Prostate gland (tissue), 2 donors: ENCODE data around the gene RIC8B. TPM values are rescaled to one million over a fixed set of nuclear protein-coding genes. Genes with fewer than 3 reads are reported as not detected.

Experiments used
- DNase-seq: peaks from one replicate; pipeline ENCODE4 v3.0.0-alpha.2; 2019; ENCODE audit warnings: low spot score
- H3K27ac ChIP-seq, 2 donors: fragments of 200-600 bp; sonication (generic); 2 replicates each; pipeline ENCODE4 v1.5.1; 2017 to 2019
- H3K27me3 ChIP-seq: fragments of 200-600 bp; sonication (generic); replicated peaks from 2 replicates; pipeline ENCODE4 v1.5.1; 2019; ENCODE audit not compliant: insufficient read depth
- H3K36me3 ChIP-seq, 2 donors: fragments of 200-600 bp; sonication (generic); 1 replicate in 1 of 2; 2 replicates in 1 of 2; pipeline versions ENCODE4 v1.5.1 to v1.8.1; 2017 to 2019
- H3K4me1 ChIP-seq: fragments of 200-600 bp; sonication (generic); replicated peaks from 2 replicates; pipeline ENCODE4 v1.5.1; 2019
- H3K4me3 ChIP-seq, 2 donors: fragments of 200-600 bp; sonication (generic); 2 replicates each; pipeline ENCODE4 v1.5.1; 2017 to 2019
- H3K9me3 ChIP-seq: fragments of 200-600 bp; sonication (generic); 2 replicates; pipeline ENCODE4 v1.5.1; 2017
- POLR2A ChIP-seq: fragments of 450-650 bp; IDR thresholded peaks from one replicate; pipeline ENCODE4 v1.6.1; 2016; ENCODE audit warnings: antibody characterized with exemption, mild to moderate bottlenecking
- POLR2AphosphoS5 ChIP-seq: sonication (generic); formaldehyde crosslinking; IDR thresholded peaks from one replicate; pipeline ENCODE4 v1.6.1; 2017; ENCODE audit warnings: antibody characterized with exemption
- WGBS: methylation state at CpG from one replicate; pipeline ENCODE4 v1.1.5; 2018; 5-methylcytosine and 5-hydroxymethylcytosine counted together
- intact Hi-C: fragments of 100-400 bp; cut with DNase I; formaldehyde crosslinking; loops from one replicate; pipeline ENCODE4 v1.14.2; 2022
- total RNA-seq, 2 donors: library from RNA; depleted of rRNA; stranded (reverse); fragments of >200 nt; gene quantifications; one replicate each; pipeline ENCODE4 v1.1.0, GENCODE V29; 2016
- TF ChIP-seq, protein P1 (sequence below), 4 experiments: fragments of 200-600 bp in 2 of 4; fragments of 450-650 bp in 2 of 4; sonication (generic) in 2 of 4; IDR thresholded peaks; 1 replicate in 3 of 4; 2 replicates in 1 of 4; pipeline ENCODE4 v1.5.1; 2016 to 2019; ENCODE audit warnings: antibody characterized with exemption in 4 of 4, mild to moderate bottlenecking in 2 of 4, moderate library complexity in 2 of 4

The RIC8B gene
- total RNA-seq, 2 donors from 2014 or later = 9.2 to 12.4 TPM

DNA sequence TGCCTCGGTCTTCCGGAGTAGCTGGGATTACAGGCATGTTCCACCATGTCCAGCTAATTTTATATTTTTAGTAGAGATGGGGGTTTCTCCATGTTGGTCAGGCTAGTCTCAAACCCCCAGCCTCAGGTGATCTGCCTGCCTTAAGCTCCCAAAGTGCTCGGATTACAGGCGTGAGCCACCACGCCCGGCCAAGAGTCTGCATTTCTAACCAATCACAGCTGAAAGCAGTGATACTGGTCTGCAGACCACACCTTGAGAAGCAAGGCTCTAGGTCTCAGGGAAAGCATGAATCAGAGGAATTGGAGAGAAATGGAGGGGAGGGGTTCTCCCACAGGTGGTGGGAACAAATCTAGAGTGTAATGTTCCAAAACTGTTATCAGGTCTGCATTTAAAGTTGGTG lies 126.1 kb downstream of the RIC8B start:
- no peak for DNase-seq
- H3K4me1 ChIP-seq = no peaks in the 10 kb centered on the region
- WGBS = 74% methylated on average over 6 of the region's 6 CpGs

DNA sequence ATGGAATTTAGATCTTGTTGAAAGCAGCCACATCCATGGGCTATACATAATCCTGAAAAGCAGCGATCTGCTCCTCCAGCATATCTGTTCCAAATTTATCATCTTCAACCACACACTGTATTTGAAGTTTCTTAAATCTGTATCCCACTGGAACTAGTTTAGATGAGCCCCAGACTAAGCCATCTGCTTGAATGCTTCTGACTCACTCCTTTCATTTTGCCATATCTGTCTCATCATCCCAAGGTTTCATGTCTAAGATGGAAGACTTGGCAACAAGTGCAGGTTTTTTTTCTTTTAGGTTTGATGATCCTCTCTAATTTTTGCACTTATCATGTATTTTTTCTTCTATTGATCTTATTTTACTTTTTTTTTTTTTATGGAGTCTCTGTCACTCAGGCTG lies 126.8 kb downstream of the RIC8B start:
- Histone ChIP-seq H3K4me1 (no peaks in the 10 kb centered on the region), H3K4me3 (no peak overlapping the region), H3K36me3 (no peaks in the 10 kb centered on the region), H3K27me3 (no peaks in the 10 kb centered on the region), H3K27ac (no peak overlapping the region), H3K9me3 (no peaks in the 10 kb centered on the region)
- no peak for DNase-seq
- intact Hi-C loops = no loop called here
- WGBS = 82% methylated on average over 1 of the region's 1 CpG
- TF ChIP-seq POLR2AphosphoS5 = no peak
- TF ChIP-seq, protein P1, sequence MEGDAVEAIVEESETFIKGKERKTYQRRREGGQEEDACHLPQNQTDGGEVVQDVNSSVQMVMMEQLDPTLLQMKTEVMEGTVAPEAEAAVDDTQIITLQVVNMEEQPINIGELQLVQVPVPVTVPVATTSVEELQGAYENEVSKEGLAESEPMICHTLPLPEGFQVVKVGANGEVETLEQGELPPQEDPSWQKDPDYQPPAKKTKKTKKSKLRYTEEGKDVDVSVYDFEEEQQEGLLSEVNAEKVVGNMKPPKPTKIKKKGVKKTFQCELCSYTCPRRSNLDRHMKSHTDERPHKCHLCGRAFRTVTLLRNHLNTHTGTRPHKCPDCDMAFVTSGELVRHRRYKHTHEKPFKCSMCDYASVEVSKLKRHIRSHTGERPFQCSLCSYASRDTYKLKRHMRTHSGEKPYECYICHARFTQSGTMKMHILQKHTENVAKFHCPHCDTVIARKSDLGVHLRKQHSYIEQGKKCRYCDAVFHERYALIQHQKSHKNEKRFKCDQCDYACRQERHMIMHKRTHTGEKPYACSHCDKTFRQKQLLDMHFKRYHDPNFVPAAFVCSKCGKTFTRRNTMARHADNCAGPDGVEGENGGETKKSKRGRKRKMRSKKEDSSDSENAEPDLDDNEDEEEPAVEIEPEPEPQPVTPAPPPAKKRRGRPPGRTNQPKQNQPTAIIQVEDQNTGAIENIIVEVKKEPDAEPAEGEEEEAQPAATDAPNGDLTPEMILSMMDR (IDR thresholded peaks at IDR 0.05) = no peak
- TF ChIP-seq POLR2A = no peak

More for the DNA sequence above, 126.1 kb downstream of the RIC8B start:
- no peak for TF ChIP-seq POLR2A
- TF ChIP-seq, protein P1 (IDR thresholded peaks at IDR 0.05) = no peak
- TF ChIP-seq POLR2AphosphoS5 = no peak
- H3K4me3 ChIP-seq = no peak overlapping the region
- intact Hi-C loops = no loop called here
- H3K27ac ChIP-seq = no peak overlapping the region
- no peaks in the 10 kb centered on the region for H3K27me3 ChIP-seq
- H3K9me3 ChIP-seq = no peaks in the 10 kb centered on the region
- no peaks in the 10 kb centered on the region for H3K36me3 ChIP-seq

DNA sequence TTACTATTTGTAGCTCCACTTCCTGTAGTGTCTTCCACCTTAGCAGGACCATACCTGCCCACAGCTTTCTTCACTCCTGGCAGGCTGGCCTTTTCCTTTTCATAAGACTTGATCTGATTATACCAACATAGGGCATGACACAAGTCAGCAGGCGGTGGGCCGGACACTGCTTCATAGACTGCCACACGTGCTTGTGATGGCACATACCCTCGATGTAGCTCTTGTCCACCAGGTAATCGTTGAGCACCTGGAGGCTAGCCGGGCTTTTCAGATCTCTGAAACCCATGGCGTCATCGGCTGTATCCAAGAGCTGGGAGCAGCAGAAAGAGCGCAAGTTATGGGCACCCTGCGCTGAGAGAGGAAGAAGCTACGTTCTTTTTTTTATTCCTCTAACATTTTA lies 127.6 kb downstream of the RIC8B start:
- 90% methylated on average over 11 of the region's 11 CpGs for WGBS
- no peaks in the 10 kb centered on the region for H3K36me3 ChIP-seq
- H3K27ac ChIP-seq = no peak overlapping the region
- H3K27me3 ChIP-seq = no peaks in the 10 kb centered on the region
- TF ChIP-seq, protein P1 (IDR thresholded peaks at IDR 0.05) = no peak
- TF ChIP-seq POLR2A (no peak), POLR2AphosphoS5 (no peak)
- H3K9me3 ChIP-seq = no peaks in the 10 kb centered on the region
- no peak for DNase-seq
- intact Hi-C loops = no loop called here
- H3K4me1 ChIP-seq = no peaks in the 10 kb centered on the region
- no peak overlapping the region for H3K4me3 ChIP-seq

DNA sequence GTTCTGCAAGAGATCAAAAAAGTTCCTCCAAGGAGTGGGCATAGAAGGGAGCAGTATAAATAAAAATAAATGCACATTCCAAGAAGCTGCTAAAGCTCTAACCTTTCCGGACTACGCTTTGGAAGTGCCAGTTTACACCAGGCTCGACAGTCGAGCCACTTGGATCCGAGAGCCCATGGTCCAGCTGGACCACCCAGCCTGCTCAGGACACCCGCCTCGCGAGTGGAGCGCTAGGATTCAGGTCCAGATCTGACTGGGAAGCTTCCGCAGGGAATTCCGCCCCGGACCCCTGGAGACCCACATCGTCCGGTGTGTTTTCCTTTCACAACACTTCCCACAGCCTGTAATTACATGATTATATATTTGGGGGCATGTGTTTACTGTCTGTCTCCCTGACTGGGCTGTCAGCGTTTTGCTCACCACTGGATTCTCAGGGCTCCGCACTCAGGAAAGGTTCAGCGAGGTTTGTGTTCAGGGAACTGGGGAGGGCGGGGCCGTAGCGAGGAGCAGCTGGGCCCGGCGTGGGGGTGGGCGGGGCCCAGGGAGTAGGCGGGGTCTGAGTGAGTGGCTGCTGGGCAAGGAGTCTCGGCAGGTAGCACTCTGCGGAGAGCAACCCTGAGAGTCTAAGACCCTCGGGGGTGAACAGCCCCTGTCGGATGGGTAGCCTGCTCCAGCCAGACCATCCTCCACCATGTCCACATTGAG lies 128.9 kb downstream of the RIC8B start:
- Histone ChIP-seq H3K27ac (no peak overlapping the region), H3K36me3 (no peaks in the 10 kb centered on the region), H3K9me3 (no peaks in the 10 kb centered on the region), H3K27me3 (no peaks in the 10 kb centered on the region), H3K4me3 (peak overlapping the region; percentile 0 to 11), H3K4me1 (no peaks in the 10 kb centered on the region)
- intact Hi-C loops = no loop called here
- WGBS = 5% methylated on average over 28 of the region's 28 CpGs
- TF ChIP-seq POLR2AphosphoS5 (no peak), POLR2A (no peak)
- TF ChIP-seq, protein P1 (IDR thresholded peaks at IDR 0.05) = no peak
- peak; percentile 60 for DNase-seq

DNA sequence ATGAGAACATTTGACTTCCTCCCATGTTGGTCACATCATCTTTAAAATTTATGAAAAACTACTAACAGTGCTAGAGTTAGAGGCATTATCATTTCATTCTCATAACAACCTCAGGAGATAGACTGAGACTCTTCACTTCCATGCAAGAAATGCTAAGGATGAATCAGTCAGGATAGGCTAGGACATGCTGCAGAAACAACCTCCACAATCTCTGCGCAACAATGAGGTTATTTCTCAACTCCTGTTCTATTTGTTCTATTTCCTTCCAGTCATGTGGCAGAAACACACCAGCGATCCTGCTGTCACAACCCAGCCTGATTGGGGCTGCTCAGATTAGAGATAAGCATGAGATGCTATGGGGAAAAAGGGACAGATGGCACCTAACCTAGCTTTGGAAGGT lies 132.2 kb downstream of the RIC8B start:
- intact Hi-C loops = no loop called here
- Histone ChIP-seq H3K9me3 (no peaks in the 10 kb centered on the region), H3K4me1 (no peaks in the 10 kb centered on the region), H3K36me3 (no peaks in the 10 kb centered on the region), H3K27ac (no peak overlapping the region), H3K4me3 (no peak overlapping the region), H3K27me3 (no peaks in the 10 kb centered on the region)
- 71% methylated on average over 2 of the region's 2 CpGs for WGBS
- DNase-seq = no peak
- TF ChIP-seq POLR2AphosphoS5 (no peak), POLR2A (no peak)
- TF ChIP-seq, protein P1 (IDR thresholded peaks at IDR 0.05) = no peak
